Measurements from ENCODE around the gene IL36A.

IL36A gene

GRCh38 chr2:113050921-113051895 is 45.9 kb downstream of the IL36A start:
- DNase-seq: no peak

GRCh38 chr2:113052396-113052917 is 47.2 kb downstream of the IL36A start, which contains the start of gene IL36B:
IL36B (minus strand) TSS chr2:113052867.
- DNase-seq: no peak

- no peak for DNase-seq
Observed at GRCh38 chr2:113053666-113054065, 48.4 kb downstream of the IL36A start.

- no peak for DNase-seq
Observed at GRCh38 chr2:113054066-113054465, 48.8 kb downstream of the IL36A start.

- DNase-seq: no peak
Observed at GRCh38 chr2:113056521-113056920, 51.3 kb downstream of the IL36A start.

GRCh38 chr2:113057117-113057516 is 51.9 kb downstream of the IL36A start:
- no peak for DNase-seq
